Suppressor macrophage (primary cell): ENCODE measurements around the gene CNTNAP1.
"Not testable (repeated sequence)": the region's sequence is repeated elsewhere in the genome, so short reads cannot be mapped to it uniquely, and the experiment has no call there.

ENCODE experiments used
- DNase-seq, 4 experiments: peaks; one replicate each; pipeline ENCODE4 v3.0.0-alpha.2; 2020 to 2022
- total RNA-seq, 17 experiments: gene quantifications; one replicate each; lab custom pipeline; 2026; ENCODE audit warnings: mixed read lengths in 6 of 17, inconsistent platforms in 3 of 17; lab: John Stamatoyannopoulos, UW

The CNTNAP1 gene
- total RNA-seq, result 0.07 to 3.6 (median 0.35) reads per million in 17 experiments

DNA sequence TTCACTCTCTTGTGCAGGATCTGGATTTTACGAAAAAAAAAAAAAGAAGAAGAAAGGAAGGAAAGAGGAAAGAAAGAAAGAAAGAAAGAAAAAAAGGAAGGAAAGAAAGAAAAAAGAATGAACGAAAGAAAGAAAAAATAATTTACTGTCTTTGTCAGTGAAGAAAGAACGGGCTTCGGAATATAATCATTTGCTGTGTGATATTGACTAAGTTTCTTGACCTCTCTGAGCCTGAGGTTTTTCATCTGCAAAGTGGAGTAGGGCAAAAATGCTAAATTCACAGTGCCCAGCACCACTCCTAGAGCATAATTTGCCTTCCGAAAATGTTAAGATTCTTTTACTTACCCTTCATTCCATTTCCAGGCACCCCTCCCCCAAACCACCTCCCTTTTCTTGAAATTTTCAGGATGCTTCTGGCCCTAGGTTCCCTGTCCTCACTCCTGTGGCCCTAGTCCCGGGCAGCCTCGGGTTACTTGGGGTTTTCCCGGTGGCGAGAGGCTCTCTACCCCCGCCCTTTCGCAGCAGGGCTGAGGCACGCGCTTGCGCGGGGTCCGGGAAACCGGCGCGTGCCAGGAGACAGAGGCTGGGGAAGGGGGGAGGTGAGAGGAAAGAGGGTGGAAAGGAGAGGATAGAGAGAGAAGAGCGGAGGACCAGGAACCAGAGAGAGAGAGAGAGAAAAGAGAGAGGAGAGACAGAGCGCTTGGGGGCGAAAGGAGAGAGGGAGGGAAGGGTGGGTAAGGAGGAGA, at the start of gene CNTNAP1:
Gene CNTNAP1, plus strand, starts transcription at position 556 of the 746 bp plus-strand sequence. CDS start 299 bp downstream, outside the sequence.
- peak; percentile 31 to 76 (median 57) for DNase-seq

GRCh38 chr17:42632949-42633444, 49.3 kb upstream of the CNTNAP1 start:
- DNase-seq, result no peak

DNA sequence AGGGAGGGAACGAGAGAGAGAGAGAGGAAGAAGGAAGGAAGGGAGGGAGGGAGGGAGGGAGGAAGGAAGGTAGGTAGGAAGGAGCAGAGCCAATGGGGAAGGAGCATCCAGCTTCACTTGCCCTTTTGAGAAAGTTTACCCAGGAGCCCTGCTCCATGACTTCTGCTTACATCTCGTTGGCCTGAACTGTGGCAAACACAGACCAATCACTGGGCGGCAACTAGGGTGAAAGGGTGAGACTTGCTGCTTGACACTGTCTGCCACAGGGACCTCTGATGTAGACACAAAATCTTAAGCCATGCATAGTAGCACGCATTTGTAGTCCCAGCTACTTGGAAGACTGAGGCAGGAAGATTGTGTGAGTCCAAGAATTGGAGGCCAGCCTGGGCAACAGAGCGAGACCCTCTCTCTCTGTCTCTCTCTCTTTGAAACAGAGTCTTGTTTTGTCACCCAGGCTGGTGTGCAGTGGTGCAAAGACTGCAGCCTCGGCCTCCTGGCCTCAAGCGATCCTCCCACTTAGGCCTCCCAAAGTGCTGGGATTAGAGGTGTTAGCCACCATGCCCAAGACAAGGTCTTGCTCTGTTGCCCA, 42.7 kb upstream of the CNTNAP1 start:
- DNase-seq, result no peak

DNA sequence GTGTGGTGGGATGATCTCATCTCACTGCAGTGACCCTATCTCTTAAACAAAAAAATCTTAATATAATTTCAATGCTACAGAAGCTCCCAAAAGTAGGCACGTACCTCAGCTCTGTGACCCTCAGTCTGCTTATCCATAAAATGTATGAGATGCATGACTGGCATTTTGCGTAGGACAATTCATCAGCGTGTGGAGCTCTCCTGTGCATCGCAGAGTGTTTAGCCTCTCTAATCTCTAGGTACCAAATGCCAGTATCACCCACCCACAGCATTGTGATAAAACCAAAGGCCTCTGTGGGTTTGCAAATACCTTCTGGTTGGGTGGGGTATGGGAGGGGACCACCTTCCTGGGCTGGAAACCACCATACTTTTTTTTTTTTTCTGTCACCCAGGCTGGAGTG, 42.2 kb upstream of the CNTNAP1 start:
- DNase-seq, result no peak

GRCh38 chr17:42642336-42642735, 40.0 kb upstream of the CNTNAP1 start:
- DNase-seq, result no peak

DNA sequence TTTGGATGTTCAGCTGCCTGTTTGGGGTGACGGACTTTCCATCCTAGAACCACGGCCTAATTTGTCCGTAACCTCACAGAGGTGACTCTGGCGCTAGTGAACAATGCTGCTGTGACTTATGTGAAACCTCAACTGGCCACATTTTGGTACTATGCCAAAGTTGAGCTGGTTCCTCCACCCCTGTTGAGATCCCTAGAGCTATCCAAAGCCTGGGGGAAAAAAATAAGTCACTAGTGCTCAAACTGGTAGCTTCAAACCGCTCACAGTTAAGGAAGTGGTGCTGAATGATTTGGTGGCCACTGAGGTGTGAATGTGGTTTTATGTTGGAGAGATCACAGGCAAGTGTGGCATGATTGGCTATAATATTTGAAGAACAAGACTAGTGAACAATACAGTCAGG, 34.6 kb upstream of the CNTNAP1 start:
- no peak for DNase-seq

DNA sequence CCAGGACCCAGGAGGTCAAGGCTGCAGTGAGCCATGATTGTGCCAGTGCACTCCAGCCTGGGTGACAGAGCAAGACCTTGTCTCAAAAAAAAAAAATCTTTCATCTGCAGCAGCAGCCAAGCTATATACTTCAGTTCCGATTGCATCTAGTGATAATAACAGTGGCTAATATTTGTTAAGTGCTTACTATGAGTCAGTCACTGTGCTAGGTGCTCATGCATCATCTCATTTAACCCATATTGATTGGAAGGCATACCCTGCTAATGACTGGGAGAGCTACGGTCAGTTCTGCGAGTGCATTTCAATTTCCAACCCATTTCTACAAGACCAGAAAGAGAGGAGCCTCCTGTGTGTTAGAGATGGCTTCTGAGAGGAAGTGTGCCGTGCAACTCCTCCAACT, 30.9 kb upstream of the CNTNAP1 start:
- DNase-seq, result no peak

- DNase-seq, result peak in 1 of 4 experiments; percentile 18
Observed at GRCh38 chr17:42653179-42654124, 28.9 kb upstream of the CNTNAP1 start.

DNA sequence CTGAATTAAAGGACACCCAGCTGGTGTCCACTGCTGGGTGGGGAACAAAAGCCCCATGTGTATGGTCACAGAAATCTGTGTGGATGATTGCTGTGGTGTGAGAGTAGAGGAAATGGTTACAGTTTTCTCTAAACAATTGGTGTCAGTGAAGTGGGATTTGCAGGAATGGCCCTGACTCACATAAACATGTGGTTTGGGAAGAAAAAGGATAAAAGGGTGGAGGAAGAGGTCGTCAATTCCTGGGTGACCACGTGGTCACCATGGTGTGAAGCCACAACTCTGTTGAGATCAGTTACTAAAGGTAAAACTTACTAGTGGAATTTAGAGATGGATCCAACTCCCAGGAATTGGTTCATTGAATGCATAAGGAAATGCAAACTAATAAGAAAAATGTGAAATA, 26.8 kb upstream of the CNTNAP1 start:
- DNase-seq, result no peak

DNA sequence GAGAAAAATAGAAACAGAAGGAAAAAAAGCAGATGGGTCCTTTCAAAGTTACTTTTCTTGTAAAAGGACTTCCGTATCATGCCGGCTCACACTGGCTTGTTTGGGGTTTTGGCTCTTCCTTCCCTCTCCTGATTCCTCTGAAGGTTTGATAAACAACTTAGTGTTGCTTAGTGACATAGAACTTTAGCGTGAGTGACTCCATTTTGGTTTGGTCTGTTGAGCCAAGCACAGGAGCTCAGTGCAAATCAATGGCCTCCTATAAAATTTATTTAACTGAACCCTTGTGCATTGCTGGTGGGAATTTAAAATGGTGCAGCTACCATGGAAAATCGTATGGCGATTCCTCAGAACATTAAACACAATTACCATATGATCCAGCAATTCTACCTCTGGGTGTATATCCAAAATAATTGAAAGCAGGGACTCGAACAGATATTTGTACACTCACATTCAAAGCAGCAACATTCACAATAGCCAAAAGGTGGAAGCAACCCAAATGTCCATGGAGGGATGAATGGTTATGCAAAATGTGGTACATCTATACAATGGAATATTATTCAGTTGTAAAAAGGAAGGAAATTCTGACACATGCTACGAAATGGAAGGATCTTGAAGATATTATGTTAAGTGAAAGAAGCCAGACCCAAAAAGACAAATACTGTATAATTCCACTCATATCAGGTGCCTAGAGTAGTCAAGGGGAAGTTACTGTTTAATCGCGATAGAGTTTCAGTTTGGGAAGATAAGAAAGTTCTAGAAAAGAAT, 24.3 kb upstream of the CNTNAP1 start:
- DNase-seq, result no peak

- DNase-seq, result peak; percentile 80 to 93 (median 87)
Observed at GRCh38 chr17:42659079-42659931, 23.0 kb upstream of the CNTNAP1 start, which contains the start of gene TUBG2. Gene TUBG2, plus strand, starts transcription at chr17:42659284. Its CDS starts 220 bp downstream, at chr17:42659504.

DNA sequence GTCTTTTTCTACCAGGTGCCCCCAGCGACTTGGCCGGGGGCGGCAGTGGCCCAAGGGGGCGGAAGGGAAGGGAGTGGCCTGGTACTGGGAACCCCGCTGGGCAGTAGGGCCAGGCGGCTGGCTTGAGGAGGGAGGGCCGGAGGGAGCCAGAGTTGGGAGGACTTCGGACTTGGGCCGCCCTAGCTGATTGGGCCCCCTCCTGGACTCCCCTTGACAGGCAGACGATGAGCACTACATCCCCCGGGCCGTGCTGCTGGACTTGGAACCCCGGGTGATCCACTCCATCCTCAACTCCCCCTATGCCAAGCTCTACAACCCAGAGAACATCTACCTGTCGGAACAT, 22.4 kb upstream of the CNTNAP1 start:
- not testable (repeated sequence) for DNase-seq

- no peak for DNase-seq
Observed at GRCh38 chr17:42660692-42661345, 21.5 kb upstream of the CNTNAP1 start.

- DNase-seq, result no peak
Observed at GRCh38 chr17:42665581-42666001, 16.7 kb upstream of the CNTNAP1 start.

DNA sequence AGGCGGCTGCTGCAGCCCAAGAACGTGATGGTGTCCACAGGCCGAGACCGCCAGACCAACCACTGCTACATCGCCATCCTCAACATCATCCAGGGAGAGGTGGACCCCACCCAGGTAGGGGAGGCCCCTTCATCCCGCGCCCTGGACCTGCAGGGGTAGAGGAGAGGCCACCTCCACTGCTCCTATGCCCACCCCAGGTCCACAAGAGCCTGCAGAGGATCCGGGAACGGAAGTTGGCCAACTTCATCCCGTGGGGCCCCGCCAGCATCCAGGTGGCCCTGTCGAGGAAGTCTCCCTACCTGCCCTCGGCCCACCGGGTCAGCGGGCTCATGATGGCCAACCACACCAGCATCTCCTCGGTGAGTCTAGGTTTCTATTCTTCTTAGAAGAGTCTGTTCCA, 16.2 kb upstream of the CNTNAP1 start:
- not testable (repeated sequence) for DNase-seq

DNA sequence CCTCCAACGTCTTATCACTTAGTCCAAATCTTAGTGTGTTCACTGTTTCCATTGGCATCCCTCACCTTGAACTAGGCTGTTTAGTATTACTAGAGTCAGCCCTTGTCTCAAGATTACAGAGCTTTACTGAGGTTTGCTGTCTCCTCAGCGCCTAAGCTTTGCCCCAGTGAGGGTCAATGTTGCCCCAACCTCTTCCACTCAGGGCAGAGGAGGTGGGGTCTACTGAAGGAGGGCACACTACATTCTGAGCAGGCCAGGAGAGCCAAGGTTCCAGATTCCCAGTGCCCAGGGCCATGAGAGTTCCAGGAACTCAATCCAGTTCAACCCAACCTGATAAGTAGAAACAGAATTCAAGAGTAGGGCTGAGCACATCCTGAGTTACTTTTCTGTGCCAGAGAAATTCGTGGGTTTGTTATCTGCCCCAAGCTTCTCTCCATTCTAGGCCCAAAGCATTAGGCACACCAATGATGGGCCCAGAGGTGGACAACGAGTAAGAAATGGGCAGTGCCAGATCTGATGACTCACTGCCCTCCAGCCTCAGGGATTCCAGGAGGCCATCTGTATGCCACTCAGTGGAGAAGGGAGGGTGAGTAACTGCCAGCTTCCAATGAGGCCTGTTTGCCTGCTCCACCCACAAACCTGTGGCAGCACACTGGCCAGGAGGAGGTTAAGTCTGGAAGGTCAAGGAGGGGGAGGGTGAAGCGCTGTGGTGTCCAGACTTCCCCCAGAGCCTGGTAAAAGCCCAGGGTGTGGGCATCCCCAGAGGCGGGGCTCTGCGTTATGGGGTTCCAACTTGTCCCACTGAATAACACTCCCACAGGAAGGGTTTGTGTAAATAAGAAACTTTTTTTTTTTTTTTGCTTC, 15.0 kb upstream of the CNTNAP1 start:
- peak in 3 of 4 experiments; percentile 24 to 55 (median 32) for DNase-seq

GRCh38 chr17:42669705-42669976, 12.7 kb upstream of the CNTNAP1 start:
- DNase-seq, result no peak

GRCh38 chr17:42669977-42670788, 12.1 kb upstream of the CNTNAP1 start:
- DNase-seq, result peak in 2 of 4 experiments; percentile 31 to 62
